ENCODE results near the gene MARF1. TPM values are rescaled to one million over a fixed set of nuclear protein-coding genes. Genes with fewer than 3 reads are reported as not detected.

Gene MARF1
- total and polyA plus RNA-seq, 9 of the 15 experiments (the other 6 are each of a cell fraction or from before 2014, with no cell fraction given), result 4.7 to 33.2 (median 11.7) TPM

GRCh38 chr16:15576960-15577958 is 65.7 kb downstream of the MARF1 start:
- FAIRE-seq (peak; percentile 96), DNase-seq (ENCODE audit: extremely low read depth in 1 of 4, low spot score in 3 of 4) (peak; percentile 59 to 99 (median 68)), ATAC-seq (peak; percentile 84)
- ChIA-PET CTCF (ENCODE audit: low intra/inter-chr PET ratio) (no interaction called here), POLR2A (interaction anchor here (0.6 to 2.5 kb wide), 15 partner anchors 10 to 129 kb away, joined by 3 to 35 read pairs (median 6); partner anchors contain the start of gene MARF1)
- H2AFZ ChIP-seq (ENCODE audit: low read depth, low read length), result peak overlapping the region; percentile 56
- H3K79me2 ChIP-seq (ENCODE audit: control insufficient read depth, insufficient read depth, low read length), result peaks cover 19% of the 10 kb centered on the region; the same call in 2 of the 3 replicates
- H4K20me1 ChIP-seq (replicated peaks; ENCODE audit: control insufficient read depth, insufficient read depth, low read length), result no peaks in the 10 kb centered on the region
- intact Hi-C loops (cut with micrococcal nuclease) (loop anchor here (10.0 kb wide), 1 partner anchor 68 kb away; the partner anchor contains the start of gene MARF1), in situ Hi-C loops (cut with MboI) (no loop called here)
- H3K4me1 ChIP-seq (replicated peaks in 1 of 2; ENCODE audit: control insufficient read depth in 2 of 2, insufficient read depth in 2 of 2, low read length in 2 of 2), result peaks cover 20 to 39% of the 10 kb centered on the region in 2 experiments
- WGBS (ENCODE audit: insufficient coverage, low coverage, missing lambda C conversion rate), result 38% methylated on average over 19 of the region's 20 CpGs
- no peaks in the 10 kb centered on the region; a peak in 1 of 5 replicates for H3K27me3 ChIP-seq (ENCODE audit: control insufficient read depth in 2 of 2, insufficient read depth in 2 of 2, low read length in 2 of 2)
- peak overlapping the region; percentile 5; the same call in 1 of the 2 replicates for H3K4me3 ChIP-seq
- peak overlapping the region in 1 of 2 experiments; percentile 81; a peak in 2 of 4 replicates for H3K9ac ChIP-seq (ENCODE audit: insufficient read depth in 1 of 2, low read depth in 2 of 2, low read length in 2 of 2)
- no peaks in the 10 kb centered on the region for H3K9me1 ChIP-seq (ENCODE audit: control insufficient read depth, insufficient read depth, low read length)
- peak overlapping the region; percentile 91 for H3K27ac ChIP-seq (ENCODE audit: extremely low read depth, low read depth, low read length)
- BruUV-seq (replicated peaks), result TSS peak; percentile 86
- H3K4me2 ChIP-seq (ENCODE audit: insufficient read depth, low read length), result peak overlapping the region; percentile 75
- peaks cover 5% of the 10 kb centered on the region for H3K9me3 ChIP-seq (replicated peaks; ENCODE audit: control insufficient read depth, insufficient read depth, low read depth, low read length)
- H3K36me3 ChIP-seq (ENCODE audit: control insufficient read depth, insufficient read depth, low read length), result peaks cover 6% of the 10 kb centered on the region; the same call in 1 of the 3 replicates
- TF ChIP-seq ZNF431 (CRISPR knock-in tag; IDR thresholded peaks at IDR 0.05) (no peak), ARID1B (IDR thresholded peaks at IDR 0.05) (no peak), PHF8 (IDR thresholded peaks at IDR 0.05; ENCODE audit: borderline replicate concordance, low read length) (peak; percentile 57; the same call in 1 of the 2 replicates), ZBTB17 (CRISPR knock-in tag; IDR thresholded peaks at IDR 0.05) (no peak), FIP1L1 (IDR thresholded peaks at IDR 0.05; ENCODE audit: low read depth, low read length, poor library complexity, severe bottlenecking) (no peak), ZNF398 (CRISPR knock-in tag; IDR thresholded peaks at IDR 0.05) (no peak), HOXB6 (CRISPR knock-in tag; IDR thresholded peaks at IDR 0.05; ENCODE audit: borderline replicate concordance) (no peak), CXXC5 (CRISPR knock-in tag; IDR thresholded peaks at IDR 0.05) (peak; percentile 31; the same call in 1 of the 2 replicates), SP2 (IDR thresholded peaks at IDR 0.05; ENCODE audit: extremely low read depth, low read depth, low read length, poor library complexity, severe bottlenecking) (no peak), TOE1 (IDR thresholded peaks at IDR 0.05; ENCODE audit: borderline replicate concordance) (no peak), TOE1 (CRISPR knock-in tag; IDR thresholded peaks at IDR 0.05; ENCODE audit: borderline replicate concordance, low read depth) (no peak), MLLT1 (IDR thresholded peaks at IDR 0.05) (0 out of 4 replicates have a peak, but pooled peaks of 1 of the 2 experiments have one; percentile 15), SRSF7 (optimal IDR thresholded peaks at IDR 0.05; ENCODE audit: low read depth, low read length) (no peak), ZBTB43 (CRISPR knock-in tag; IDR thresholded peaks at IDR 0.05) (no peak), PTBP1 (IDR thresholded peaks at IDR 0.05; ENCODE audit: low read depth, low read length) (no peak)
